Keratinocyte (primary cell): ENCODE results near the gene AXIN1.

Experiments used
- EZH2 ChIP-seq: IDR thresholded peaks from one replicate; pipeline ENCODE4 v1.6.1; 2012; ENCODE audit warnings: inconsistent platforms, mild to moderate bottlenecking, low read length, moderate library complexity
- TF ChIP-seq, protein P1 (sequence below), 3 experiments: IDR thresholded peaks in 1 of 3; conservative IDR thresholded peaks in 1 of 3; optimal IDR thresholded peaks in 1 of 3; 2 replicates in 2 of 3; 3 replicates in 1 of 3; pipeline versions ENCODE3 to v1.5.1; 2011; ENCODE audit warnings: low read length in 3 of 3, mild to moderate bottlenecking in 3 of 3, moderate library complexity in 2 of 3, control low read depth in 1 of 3, inconsistent platforms in 1 of 3; ENCODE audit not compliant: insufficient read depth in 2 of 3; ENCODE audit errors: extremely low read depth in 1 of 3

DNA sequence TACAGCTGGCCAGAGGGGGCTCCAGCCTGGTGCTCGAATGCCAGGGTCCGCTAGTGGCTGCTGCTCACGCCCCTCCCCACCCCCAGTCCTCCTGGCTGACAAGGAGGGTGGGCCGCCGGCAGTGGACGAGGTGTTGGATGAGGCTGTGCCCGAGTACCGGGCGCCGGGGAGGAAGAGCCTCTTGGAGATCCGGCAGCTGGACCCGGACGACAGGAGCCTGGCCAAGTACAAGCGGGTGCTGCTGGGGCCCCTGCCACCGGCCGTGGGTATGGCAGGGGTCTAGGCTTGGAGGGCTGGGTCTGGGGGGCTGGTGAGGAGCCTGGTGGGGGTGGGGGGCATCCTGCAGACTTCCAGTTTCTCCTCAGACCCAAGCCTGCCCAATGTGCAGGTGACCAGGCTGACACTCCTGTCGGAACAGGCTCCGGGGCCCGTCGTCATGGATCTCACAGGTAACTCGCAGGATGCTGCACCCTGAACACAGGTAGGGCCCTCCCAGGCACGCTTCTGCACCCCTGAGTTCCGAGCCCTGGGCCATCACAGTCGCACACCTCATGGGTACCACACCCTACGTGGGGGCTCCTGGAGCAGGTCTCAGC, 70.8 kb downstream of the AXIN1 start:
- TF ChIP-seq, protein P1, sequence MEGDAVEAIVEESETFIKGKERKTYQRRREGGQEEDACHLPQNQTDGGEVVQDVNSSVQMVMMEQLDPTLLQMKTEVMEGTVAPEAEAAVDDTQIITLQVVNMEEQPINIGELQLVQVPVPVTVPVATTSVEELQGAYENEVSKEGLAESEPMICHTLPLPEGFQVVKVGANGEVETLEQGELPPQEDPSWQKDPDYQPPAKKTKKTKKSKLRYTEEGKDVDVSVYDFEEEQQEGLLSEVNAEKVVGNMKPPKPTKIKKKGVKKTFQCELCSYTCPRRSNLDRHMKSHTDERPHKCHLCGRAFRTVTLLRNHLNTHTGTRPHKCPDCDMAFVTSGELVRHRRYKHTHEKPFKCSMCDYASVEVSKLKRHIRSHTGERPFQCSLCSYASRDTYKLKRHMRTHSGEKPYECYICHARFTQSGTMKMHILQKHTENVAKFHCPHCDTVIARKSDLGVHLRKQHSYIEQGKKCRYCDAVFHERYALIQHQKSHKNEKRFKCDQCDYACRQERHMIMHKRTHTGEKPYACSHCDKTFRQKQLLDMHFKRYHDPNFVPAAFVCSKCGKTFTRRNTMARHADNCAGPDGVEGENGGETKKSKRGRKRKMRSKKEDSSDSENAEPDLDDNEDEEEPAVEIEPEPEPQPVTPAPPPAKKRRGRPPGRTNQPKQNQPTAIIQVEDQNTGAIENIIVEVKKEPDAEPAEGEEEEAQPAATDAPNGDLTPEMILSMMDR (optimal IDR thresholded peaks at IDR 0.05 in 1 of 3, IDR thresholded peaks at IDR 0.05 in 1 of 3, conservative IDR thresholded peaks at IDR 0.05 in 1 of 3; ENCODE audit: extremely low read depth in 1 of 3, insufficient read depth in 2 of 3, low read length in 3 of 3) = no peak
- peak; percentile 35 for TF ChIP-seq EZH2
